ENCODE results near the gene SRRD. TPM values are rescaled to one million over a fixed set of nuclear protein-coding genes. Genes with fewer than 3 reads are reported as not detected.
A peak's percentile ranks its signal among the peaks of the same experiment; 100 is the strongest.
"Not testable (repeated sequence)": the region's sequence is repeated elsewhere in the genome, so short reads cannot be mapped to it uniquely, and the experiment has no call there.

Gene SRRD
- total RNA-seq, 1 donor from 2014 or later = 35.1 TPM

GRCh38 chr22:26522592-26522991, 38.9 kb downstream of the SRRD start:
- no peak for DNase-seq (ENCODE audit: low read depth)

- DNase-seq (ENCODE audit: low read depth) = no peak
These were observed 41.2 kb downstream of the SRRD start for GRCh38 chr22:26524870-26525269.

GRCh38 chr22:26525946-26526564, 42.4 kb downstream of the SRRD start:
- no peak for DNase-seq (ENCODE audit: low read depth)

GRCh38 chr22:26527167-26527566, 43.5 kb downstream of the SRRD start:
- no peak for DNase-seq (ENCODE audit: low read depth)

- DNase-seq (ENCODE audit: low read depth) = no peak
These were observed 44.1 kb downstream of the SRRD start for GRCh38 chr22:26527574-26528465.

GRCh38 chr22:26528518-26528917, 44.8 kb downstream of the SRRD start:
- DNase-seq (ENCODE audit: low read depth) = not testable (repeated sequence)

- DNase-seq (ENCODE audit: low read depth) = peak; percentile 68
These were observed 45.7 kb downstream of the SRRD start for GRCh38 chr22:26529345-26529744.

- no peak for DNase-seq (ENCODE audit: low read depth)
These were observed 50.6 kb downstream of the SRRD start for GRCh38 chr22:26534171-26534855.

GRCh38 chr22:26534874-26535602, 51.4 kb downstream of the SRRD start:
- DNase-seq (ENCODE audit: low read depth) = no peak

GRCh38 chr22:26535603-26535908, 51.9 kb downstream of the SRRD start:
- DNase-seq (ENCODE audit: low read depth) = no peak

GRCh38 chr22:26536056-26536761, 52.5 kb downstream of the SRRD start:
- DNase-seq (ENCODE audit: low read depth) = no peak

GRCh38 chr22:26536762-26537134, 53.1 kb downstream of the SRRD start:
- DNase-seq (ENCODE audit: low read depth) = no peak

- DNase-seq (ENCODE audit: low read depth) = no peak
These were observed 56.4 kb downstream of the SRRD start for GRCh38 chr22:26540119-26540518.

- no peak for DNase-seq (ENCODE audit: low read depth)
These were observed 57.6 kb downstream of the SRRD start for GRCh38 chr22:26541167-26541819.

GRCh38 chr22:26542831-26543230, 59.2 kb downstream of the SRRD start:
- no peak for DNase-seq (ENCODE audit: low read depth)

Other genes with a start within 250 kb of the SRRD start
- 5.4 and 5.6 TPM in 2 replicates for gene ASPHD2, start 54.6 kb upstream of the SRRD start, total RNA-seq
- 22.1 and 34.7 TPM in 2 replicates for gene HPS4, start 94 bp upstream of the SRRD start, total RNA-seq
- gene TFIP11, start 28.6 kb downstream of the SRRD start, total RNA-seq = 38.7 and 50.4 TPM in 2 replicates
- 27.4 and 37.4 TPM in 2 replicates for gene TPST2, start 106.3 kb downstream of the SRRD start, total RNA-seq
- gene CRYBB1, start 134.2 kb downstream of the SRRD start, total RNA-seq = not detected in 2 replicates
- not detected in 2 replicates for gene CRYBA4, start 138.1 kb downstream of the SRRD start, total RNA-seq
- gene MIAT, start 173.7 kb downstream of the SRRD start, total RNA-seq = 0.35 and 0.50 TPM in 2 replicates

All from renal cortical epithelial cell (primary cell).